Measurements from ENCODE around the gene TIMM17B. TPM values are rescaled to one million over a fixed set of nuclear protein-coding genes. Genes with fewer than 3 reads are reported as not detected.
"Not testable (repeated sequence)": the region's sequence is repeated elsewhere in the genome, so short reads cannot be mapped to it uniquely, and the experiment has no call there.

TIMM17B gene
- total RNA-seq, 1 experiment from 2014 or later, result 74.1 TPM

DNA sequence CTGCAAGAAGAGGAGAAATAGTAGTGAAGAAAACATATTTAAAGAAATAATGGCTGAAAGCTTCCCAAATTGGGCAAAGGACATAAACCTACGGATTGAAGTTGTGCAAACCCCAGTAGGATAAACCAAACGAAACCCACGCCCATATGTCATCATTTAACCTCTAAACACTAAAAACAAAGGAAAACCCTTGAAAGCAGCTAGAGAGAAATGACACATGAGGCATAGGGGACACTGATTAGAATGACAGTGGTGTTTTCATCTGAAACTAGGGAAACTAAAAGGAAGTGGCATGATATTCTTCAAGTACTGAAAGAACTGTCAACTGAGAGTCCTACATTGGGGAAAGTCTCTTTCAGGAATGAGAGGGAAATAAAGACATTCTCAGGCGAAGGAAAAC, 20.6 kb downstream of the TIMM17B start:
- H3K36me3 ChIP-seq, DNase-seq, H3K4me3 ChIP-seq, H3K27me3 ChIP-seq, H3K9me3 ChIP-seq: not testable (repeated sequence)

DNA sequence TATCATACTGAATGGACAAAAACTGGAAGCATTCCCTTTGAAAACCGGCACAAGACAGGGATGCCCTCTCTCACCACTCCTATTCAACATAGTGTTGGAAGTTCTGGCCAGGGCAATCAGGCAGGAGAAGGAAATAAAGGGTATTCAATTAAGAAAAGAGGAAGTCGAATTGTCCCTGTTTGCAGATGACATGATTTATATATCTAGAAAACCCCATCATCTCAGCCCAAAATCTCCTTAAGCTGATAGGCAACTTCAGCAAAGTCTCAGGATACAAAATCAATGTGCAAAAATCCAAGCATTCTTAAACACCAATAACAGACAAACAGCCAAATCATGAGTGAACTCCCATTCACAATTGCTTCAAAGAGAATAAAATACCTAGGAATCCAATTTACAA, 25.6 kb downstream of the TIMM17B start:
- not testable (repeated sequence) for H3K36me3 ChIP-seq, DNase-seq, H3K9me3 ChIP-seq, H3K27me3 ChIP-seq, H3K4me3 ChIP-seq

DNA sequence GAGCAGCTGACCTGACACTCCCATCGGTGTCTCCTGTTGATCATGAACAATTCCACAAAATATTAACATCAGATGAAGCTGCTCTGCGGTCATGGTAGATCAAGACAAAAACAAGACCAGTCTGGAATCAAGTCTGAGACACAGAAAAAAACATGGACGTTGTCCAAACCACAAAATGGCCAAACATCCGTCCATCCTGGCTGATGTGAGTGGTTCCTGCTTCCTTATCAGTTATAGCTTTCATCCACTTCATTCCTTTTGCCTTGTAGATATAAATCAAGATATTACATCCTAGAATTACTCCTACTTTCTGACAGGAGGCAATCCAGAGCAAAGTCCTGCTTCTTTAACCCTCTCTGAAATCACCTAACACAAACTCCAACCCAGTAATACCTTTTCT, 33.4 kb downstream of the TIMM17B start:
- Histone ChIP-seq H3K36me3 (no peaks in the 10 kb centered on the region), H3K27me3 (no peaks in the 10 kb centered on the region), H3K9me3 (no peaks in the 10 kb centered on the region), H3K4me3 (no peak overlapping the region)
- DNase-seq, result no peak

DNA sequence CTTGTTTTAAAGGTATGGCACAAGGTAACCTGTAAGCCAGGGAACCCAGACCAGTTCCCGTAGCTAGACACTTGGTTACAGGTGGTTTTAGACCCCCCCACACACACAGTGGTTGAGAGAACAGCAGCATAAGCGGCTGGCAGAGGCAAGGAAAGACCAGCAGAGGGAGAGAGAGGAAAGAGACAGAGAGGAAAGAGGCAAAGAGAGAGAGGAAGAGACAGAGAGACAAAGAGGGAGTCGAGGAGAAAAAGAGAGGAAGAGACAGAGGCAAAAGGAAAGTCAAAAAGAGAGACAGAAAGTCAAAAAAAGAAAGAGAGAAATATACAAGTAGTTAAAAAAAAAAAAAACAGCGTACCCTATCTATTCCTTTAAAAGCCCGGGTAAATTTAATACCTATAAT, 42.7 kb downstream of the TIMM17B start:
- Histone ChIP-seq H3K4me3 (no peak overlapping the region), H3K36me3 (no peaks in the 10 kb centered on the region), H3K27me3 (no peaks in the 10 kb centered on the region), H3K9me3 (no peaks in the 10 kb centered on the region)
- DNase-seq, result no peak

DNA sequence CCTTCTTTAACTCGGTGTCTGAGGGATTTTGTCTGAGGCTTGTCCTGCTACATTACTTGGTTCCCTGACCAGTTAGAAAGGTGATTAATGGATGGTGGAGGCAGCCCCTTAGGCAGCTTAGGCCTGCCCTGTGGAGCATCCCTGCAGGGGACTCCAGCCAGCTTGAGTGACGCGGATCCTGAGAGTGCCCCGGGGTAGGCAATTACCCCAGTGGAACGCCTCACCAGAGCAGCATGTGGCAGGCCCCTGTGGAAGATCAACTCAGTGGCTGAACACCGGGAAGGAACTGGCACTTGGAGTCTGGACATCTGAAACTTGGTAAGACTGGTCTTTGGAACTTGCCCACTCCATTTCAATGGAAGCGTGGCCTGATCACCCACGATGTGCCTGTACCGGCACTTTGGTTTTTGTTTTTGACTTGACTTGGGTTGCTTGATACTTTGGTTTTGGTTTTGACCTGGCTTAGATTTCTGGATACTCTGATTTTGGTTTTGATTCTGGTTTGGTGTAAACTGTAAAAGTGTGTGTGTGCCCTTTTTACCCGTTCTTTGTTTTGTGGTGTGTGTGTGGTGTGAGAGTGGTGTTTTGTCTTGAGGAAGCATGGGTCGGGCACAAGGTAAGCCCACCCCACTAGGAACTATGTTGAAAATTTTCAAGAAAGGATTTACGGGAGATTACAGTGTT, 43.3 kb downstream of the TIMM17B start:
- H3K36me3 ChIP-seq, H3K27me3 ChIP-seq, DNase-seq, H3K9me3 ChIP-seq, H3K4me3 ChIP-seq: not testable (repeated sequence)

DNA sequence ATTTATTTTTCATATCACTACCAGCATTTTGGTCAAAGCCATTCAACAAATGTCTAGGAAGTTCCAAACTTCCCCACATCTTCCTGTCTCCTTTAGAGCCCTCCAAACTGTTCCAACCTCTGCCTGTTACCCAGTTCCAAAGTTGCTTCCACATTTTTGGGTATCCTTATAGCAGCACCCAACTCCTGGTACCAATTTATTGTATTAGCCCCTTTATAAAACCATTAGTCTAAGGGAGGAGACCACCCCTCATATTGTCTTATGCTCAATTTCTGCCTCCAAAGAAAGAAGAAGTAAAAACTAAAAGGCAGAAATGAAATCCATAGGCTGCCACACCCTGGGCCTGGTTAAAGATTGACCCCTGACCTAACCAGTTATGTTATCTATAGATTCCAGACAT, 44.1 kb downstream of the TIMM17B start:
- not testable (repeated sequence) for H3K9me3 ChIP-seq, DNase-seq, H3K4me3 ChIP-seq, H3K36me3 ChIP-seq, H3K27me3 ChIP-seq

DNA sequence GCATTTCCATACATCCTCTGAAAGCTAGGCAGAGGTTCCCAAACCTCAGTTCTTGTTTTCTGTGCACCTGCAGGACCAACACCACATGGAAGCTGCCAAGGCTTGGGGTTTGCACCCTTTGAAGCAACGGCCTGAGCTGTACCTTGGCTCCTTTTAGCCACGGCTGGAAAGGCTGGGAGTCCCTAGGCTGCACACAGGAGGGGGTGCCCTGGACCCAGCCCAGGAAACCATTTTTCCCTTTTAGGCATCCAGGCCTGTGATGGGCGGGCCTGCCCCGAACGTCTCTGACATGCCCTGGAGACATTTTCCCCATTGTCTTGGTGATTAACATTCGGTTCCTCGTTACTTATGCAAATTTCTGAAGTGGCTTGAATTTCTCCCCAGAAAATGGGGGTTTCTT, 44.7 kb downstream of the TIMM17B start:
- no peaks in the 10 kb centered on the region for H3K27me3 ChIP-seq
- H3K4me3 ChIP-seq, result no peak overlapping the region
- H3K9me3 ChIP-seq, result no peaks in the 10 kb centered on the region
- no peak for DNase-seq
- H3K36me3 ChIP-seq, result no peaks in the 10 kb centered on the region

DNA sequence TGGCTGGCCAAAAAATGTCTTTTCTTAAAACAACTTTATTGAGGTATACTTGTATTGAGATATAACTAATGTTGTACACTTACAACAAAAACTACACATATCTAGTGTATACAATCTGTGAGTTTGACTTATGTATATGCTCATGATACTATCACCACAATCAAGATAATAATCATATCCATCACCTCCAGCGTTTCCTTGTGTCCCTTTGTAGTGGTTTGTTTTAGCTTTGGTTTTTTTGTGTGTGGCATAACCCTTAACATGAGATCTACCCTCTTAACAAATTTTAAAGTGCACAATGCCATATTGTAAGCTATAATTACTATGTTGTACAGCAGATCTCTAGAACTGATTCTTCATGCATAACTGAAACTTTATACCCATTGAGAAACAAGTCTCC, 48.7 kb downstream of the TIMM17B start:
- no peaks in the 10 kb centered on the region for H3K36me3 ChIP-seq
- H3K4me3 ChIP-seq, result no peak overlapping the region
- DNase-seq, result no peak
- no peaks in the 10 kb centered on the region for H3K27me3 ChIP-seq
- no peaks in the 10 kb centered on the region for H3K9me3 ChIP-seq

Other genes starting within 250 kb of the TIMM17B start
- 0.79 TPM in 1 of 2 replicates, not detected in the other for gene WAS, start 214.0 kb downstream of the TIMM17B start, total RNA-seq (2014; rRNA removed; shearing (Covaris generic); ENCODE audit: low replicate concordance)
- gene SUV39H1, start 201.0 kb downstream of the TIMM17B start, total RNA-seq (2014; rRNA removed; shearing (Covaris generic); ENCODE audit: low replicate concordance), result 4.1 and 13.3 TPM in 2 replicates
- gene GLOD5, start 136.0 kb downstream of the TIMM17B start, total RNA-seq (2014; rRNA removed; shearing (Covaris generic); ENCODE audit: low replicate concordance), result not detected in 2 replicates
- gene GATA1, start 111.2 kb downstream of the TIMM17B start, total RNA-seq (2014; rRNA removed; shearing (Covaris generic); ENCODE audit: low replicate concordance), result not detected in 2 replicates
- gene HDAC6, start 95.7 kb downstream of the TIMM17B start, total RNA-seq (2014; rRNA removed; shearing (Covaris generic); ENCODE audit: low replicate concordance), result 16.1 and 46.1 TPM in 2 replicates
- not detected in 2 replicates for gene ERAS, start 71.3 kb downstream of the TIMM17B start, total RNA-seq (2014; rRNA removed; shearing (Covaris generic); ENCODE audit: low replicate concordance)
- gene PCSK1N, start 62.2 kb downstream of the TIMM17B start, total RNA-seq (2014; rRNA removed; shearing (Covaris generic); ENCODE audit: low replicate concordance), result 0.72 and 6.1 TPM in 2 replicates
- 117 and 168 TPM in 2 replicates for gene PQBP1, start 162 bp upstream of the TIMM17B start, total RNA-seq (2014; rRNA removed; shearing (Covaris generic); ENCODE audit: low replicate concordance)
- gene SLC35A2, start 13.9 kb upstream of the TIMM17B start, total RNA-seq (2014; rRNA removed; shearing (Covaris generic); ENCODE audit: low replicate concordance), result 16.6 and 25.9 TPM in 2 replicates
- 1.6 and 1.9 TPM in 2 replicates for gene PIM2, start 21.3 kb upstream of the TIMM17B start, total RNA-seq (2014; rRNA removed; shearing (Covaris generic); ENCODE audit: low replicate concordance)
- gene OTUD5, start 59.8 kb upstream of the TIMM17B start, total RNA-seq (2014; rRNA removed; shearing (Covaris generic); ENCODE audit: low replicate concordance), result 21.9 and 27.4 TPM in 2 replicates
- gene KCND1, start 74.1 kb upstream of the TIMM17B start, total RNA-seq (2014; rRNA removed; shearing (Covaris generic); ENCODE audit: low replicate concordance), result 0.23 TPM in 1 of 2 replicates, not detected in the other
- gene GRIPAP1, start 104.5 kb upstream of the TIMM17B start, total RNA-seq (2014; rRNA removed; shearing (Covaris generic); ENCODE audit: low replicate concordance), result 15.7 and 20.3 TPM in 2 replicates
- gene TFE3, start 145.6 kb upstream of the TIMM17B start, total RNA-seq (2014; rRNA removed; shearing (Covaris generic); ENCODE audit: low replicate concordance), result 41.4 and 49.3 TPM in 2 replicates
- 0.30 and 0.59 TPM in 2 replicates for gene CCDC120, start 161.2 kb upstream of the TIMM17B start, total RNA-seq (2014; rRNA removed; shearing (Covaris generic); ENCODE audit: low replicate concordance)
- gene PRAF2, start 176.2 kb upstream of the TIMM17B start, total RNA-seq (2014; rRNA removed; shearing (Covaris generic); ENCODE audit: low replicate concordance), result 1.9 TPM in 1 of 2 replicates, not detected in the other
- 35.9 and 43.1 TPM in 2 replicates for gene WDR45, start 182.1 kb upstream of the TIMM17B start, total RNA-seq (2014; rRNA removed; shearing (Covaris generic); ENCODE audit: low replicate concordance)
- gene GPKOW, start 226.0 kb upstream of the TIMM17B start, total RNA-seq (2014; rRNA removed; shearing (Covaris generic); ENCODE audit: low replicate concordance), result 30.1 and 38.4 TPM in 2 replicates

Measured in MG63 (cell line).